ENCODE data around the gene SLIT3.

Gene SLIT3

DNA sequence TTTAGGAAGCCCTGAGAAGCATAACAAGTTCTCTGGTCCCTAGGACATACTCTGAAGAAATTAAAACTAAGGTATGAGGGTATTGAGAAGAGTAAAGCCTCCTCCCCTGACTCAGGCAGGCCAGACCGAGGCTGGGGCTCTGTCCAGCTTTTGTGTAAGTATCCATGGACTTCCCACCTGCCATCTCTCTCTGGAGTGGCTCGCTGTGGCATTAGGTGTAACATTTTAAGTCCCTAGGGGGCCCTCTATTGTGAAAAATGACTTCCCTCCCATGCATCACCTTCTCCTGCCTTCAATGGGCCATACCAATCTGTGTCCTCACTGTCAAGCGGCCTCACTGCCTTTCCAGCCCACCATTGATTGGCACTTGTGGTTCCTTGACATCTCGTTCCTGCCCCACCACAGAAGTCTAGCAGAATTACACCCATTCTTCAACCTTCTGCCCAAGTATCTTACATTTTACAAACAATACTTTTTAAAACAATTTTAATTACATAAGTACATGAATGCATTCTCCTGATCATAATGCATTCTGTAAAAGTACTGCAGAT, 205.5 kb downstream of the SLIT3 start:
- TF ChIP-seq, protein P1, sequence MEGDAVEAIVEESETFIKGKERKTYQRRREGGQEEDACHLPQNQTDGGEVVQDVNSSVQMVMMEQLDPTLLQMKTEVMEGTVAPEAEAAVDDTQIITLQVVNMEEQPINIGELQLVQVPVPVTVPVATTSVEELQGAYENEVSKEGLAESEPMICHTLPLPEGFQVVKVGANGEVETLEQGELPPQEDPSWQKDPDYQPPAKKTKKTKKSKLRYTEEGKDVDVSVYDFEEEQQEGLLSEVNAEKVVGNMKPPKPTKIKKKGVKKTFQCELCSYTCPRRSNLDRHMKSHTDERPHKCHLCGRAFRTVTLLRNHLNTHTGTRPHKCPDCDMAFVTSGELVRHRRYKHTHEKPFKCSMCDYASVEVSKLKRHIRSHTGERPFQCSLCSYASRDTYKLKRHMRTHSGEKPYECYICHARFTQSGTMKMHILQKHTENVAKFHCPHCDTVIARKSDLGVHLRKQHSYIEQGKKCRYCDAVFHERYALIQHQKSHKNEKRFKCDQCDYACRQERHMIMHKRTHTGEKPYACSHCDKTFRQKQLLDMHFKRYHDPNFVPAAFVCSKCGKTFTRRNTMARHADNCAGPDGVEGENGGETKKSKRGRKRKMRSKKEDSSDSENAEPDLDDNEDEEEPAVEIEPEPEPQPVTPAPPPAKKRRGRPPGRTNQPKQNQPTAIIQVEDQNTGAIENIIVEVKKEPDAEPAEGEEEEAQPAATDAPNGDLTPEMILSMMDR (IDR thresholded peaks at IDR 0.05; ENCODE audit: low read length, missing control alignments) = no peak
- no peak for DNase-seq (ENCODE audit: low read depth)
- H3K4me3 ChIP-seq (replicated peaks; ENCODE audit: low read depth, low read length) = no peak overlapping the region

DNA sequence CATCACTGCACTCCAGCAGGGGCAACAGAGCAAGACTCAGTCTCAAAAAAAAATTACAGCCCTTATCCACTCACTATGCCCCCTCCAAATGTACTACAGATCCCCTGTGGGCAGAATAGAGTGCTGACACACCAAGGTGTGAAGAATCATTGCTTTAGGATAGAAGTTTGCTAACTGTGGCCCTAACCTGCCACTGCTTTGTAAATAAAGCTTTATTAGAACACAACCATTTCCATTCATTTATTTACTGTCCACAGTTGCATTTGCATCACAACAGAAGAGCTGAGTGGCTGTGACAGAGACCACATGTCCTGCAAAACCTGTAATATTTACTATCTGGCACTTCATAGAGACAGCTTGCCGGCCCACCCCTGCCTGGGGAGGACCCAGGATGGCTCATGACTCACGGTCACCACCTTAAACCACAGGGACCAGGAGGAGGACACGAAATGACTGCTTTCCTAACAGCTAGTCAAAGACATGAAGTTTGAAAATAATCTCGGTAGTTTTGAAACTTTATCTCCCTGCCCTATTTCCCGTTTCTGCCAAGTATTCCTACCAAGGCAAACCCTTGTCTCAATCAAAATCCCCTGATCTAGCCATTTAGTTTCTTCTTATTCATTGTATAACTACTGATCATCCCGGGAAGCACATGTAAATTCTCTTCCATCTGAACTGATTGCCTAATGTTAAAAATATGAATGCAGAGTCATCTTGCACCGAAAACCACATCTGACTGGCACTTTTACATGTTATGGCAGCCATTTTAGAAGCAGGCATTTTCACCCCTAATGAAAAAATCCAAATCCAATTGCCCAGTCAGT, 206.1 kb downstream of the SLIT3 start:
- DNase-seq (ENCODE audit: low read depth) = peak; percentile 22
- TF ChIP-seq, protein P1 (IDR thresholded peaks at IDR 0.05; ENCODE audit: low read length, missing control alignments) = no peak
- no peak overlapping the region for H3K4me3 ChIP-seq (replicated peaks; ENCODE audit: low read depth, low read length)

DNA sequence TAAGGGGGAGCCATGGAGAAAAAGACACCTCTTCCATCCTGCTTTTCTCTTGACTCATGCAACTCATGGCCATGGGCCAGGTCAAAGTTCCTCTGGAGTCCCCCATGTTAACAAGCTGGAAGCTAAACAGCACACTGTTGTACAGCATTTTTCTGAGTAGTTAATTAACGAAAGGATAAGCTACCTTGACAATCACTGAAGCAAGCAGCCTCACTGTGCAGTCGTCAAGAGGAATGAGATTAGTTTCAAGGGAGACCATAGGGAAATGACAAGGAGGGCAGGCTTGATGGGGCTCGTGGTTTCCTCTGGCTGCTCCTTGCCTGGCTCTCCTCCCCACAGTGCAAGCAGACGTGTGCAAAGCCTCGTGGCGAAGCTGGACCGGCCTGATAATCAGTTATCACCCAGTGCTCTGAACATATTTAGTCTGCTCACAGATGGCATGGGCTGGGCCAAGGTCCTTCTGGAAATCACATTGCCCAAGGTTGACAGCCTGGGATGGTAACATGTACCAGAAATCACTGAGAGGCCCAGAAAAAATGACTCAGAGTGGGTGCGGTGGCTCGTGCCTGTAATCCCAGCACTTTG, 209.5 kb downstream of the SLIT3 start:
- DNase-seq (ENCODE audit: low read depth) = no peak
- no peak overlapping the region for H3K4me3 ChIP-seq (replicated peaks; ENCODE audit: low read depth, low read length)
- TF ChIP-seq, protein P1 (IDR thresholded peaks at IDR 0.05; ENCODE audit: low read length, missing control alignments) = no peak

DNA sequence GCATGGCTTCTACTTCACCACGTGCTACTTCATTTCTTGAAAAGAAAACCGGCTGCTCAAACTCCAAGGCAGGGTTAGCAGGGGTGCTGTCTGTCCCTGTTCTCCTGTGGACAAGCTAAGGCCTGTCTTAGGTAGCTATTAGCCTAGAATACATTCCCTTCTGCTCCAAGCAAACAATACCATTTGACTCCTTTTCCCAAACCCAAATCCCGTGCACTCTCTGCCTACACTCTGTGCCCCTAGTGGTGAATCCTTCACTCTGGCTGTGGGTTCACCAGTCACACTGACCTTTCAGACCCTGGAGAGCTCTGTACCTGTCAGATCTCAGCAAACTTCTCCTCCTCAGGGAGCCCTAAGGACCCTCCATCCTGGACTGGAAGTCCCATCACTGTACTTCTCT, 211.6 kb downstream of the SLIT3 start:
- TF ChIP-seq, protein P1 (IDR thresholded peaks at IDR 0.05; ENCODE audit: low read length, missing control alignments) = no peak
- H3K4me3 ChIP-seq (replicated peaks; ENCODE audit: low read depth, low read length) = no peak overlapping the region
- no peak for DNase-seq (ENCODE audit: low read depth)

DNA sequence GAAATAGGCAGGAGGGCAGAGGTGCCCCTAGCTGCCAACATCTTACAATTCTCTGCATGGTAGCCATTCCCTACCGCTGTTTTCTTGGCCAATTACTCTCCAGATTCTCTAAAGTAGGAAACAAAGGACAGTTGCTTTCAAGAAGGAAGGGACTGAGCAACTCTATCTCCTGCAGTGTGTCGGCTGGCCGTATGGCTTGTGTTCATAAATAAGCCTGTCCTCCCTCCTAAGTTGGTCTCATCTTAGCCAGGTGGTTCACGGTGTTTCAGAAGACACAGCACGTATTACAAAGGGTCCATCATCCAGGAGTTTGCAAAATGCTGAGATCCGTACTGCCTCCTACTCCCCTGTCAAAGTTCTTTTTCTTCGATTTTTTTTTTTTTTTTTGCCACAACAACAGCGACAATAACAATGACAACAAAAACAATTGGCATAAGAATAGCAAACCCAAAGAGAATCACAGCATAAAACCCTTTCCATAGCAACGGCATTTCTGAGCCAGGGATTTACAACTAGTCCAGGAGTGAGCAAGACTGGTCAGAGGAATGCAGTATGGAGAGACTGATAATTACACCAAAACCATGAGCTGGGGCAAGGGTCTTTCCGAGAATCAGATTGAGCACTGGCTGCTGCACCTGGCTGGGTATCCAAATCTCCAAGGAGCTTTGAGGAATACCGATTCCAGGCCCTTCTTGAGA, 212.8 kb downstream of the SLIT3 start:
- TF ChIP-seq, protein P1 (IDR thresholded peaks at IDR 0.05; ENCODE audit: low read length, missing control alignments) = no peak
- DNase-seq (ENCODE audit: low read depth) = no peak
- H3K4me3 ChIP-seq (replicated peaks; ENCODE audit: low read depth, low read length) = no peak overlapping the region

DNA sequence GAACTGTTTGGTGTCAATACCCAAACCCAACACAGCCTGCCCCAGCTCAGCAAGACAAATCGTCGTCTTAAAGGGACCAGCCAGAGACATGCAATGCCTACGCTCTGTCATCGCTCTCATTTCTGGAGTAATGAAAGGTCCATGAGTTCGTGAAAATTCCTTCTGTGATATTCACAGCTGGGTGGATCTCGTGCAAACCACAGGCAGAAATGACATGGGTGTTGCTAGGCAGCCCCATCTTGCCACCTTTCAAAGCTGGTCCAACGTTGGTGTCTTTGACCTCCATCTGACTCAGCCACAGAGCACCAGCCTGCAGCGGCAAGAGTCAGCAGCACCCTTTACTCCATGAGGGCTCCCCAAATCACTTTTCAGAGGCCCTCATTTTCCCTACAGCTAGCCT, 215.3 kb downstream of the SLIT3 start:
- no peak overlapping the region for H3K4me3 ChIP-seq (replicated peaks; ENCODE audit: low read depth, low read length)
- DNase-seq (ENCODE audit: low read depth) = no peak
- TF ChIP-seq, protein P1 (IDR thresholded peaks at IDR 0.05; ENCODE audit: low read length, missing control alignments) = no peak

Measured in fibroblast of pulmonary artery (primary cell).